ENCODE data around the gene LRRC51.

DNA sequence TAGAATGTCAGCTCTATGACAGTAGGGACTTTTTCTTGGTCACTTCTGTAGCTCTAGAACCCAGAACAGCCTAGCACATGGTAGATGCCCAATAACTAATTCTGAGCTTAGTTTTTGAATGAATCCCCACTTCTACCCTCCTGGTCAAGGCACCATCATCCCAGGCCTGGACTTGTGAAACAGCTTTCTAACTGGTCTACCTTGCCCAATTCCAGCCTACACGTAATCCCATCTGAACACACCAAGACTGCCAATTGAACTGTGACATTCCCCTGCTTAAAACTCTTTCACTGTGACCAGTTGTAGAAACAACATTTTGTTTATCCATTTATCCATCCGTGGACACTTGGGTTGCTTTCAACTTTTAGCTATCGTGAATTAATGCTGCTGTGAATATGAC is 48.7 kb downstream of the LRRC51 start:
- TF ChIP-seq EZH2phosphoT487 (conservative IDR thresholded peaks at IDR 0.05; ENCODE audit: low read length): no peak
- TF ChIP-seq, protein P1, sequence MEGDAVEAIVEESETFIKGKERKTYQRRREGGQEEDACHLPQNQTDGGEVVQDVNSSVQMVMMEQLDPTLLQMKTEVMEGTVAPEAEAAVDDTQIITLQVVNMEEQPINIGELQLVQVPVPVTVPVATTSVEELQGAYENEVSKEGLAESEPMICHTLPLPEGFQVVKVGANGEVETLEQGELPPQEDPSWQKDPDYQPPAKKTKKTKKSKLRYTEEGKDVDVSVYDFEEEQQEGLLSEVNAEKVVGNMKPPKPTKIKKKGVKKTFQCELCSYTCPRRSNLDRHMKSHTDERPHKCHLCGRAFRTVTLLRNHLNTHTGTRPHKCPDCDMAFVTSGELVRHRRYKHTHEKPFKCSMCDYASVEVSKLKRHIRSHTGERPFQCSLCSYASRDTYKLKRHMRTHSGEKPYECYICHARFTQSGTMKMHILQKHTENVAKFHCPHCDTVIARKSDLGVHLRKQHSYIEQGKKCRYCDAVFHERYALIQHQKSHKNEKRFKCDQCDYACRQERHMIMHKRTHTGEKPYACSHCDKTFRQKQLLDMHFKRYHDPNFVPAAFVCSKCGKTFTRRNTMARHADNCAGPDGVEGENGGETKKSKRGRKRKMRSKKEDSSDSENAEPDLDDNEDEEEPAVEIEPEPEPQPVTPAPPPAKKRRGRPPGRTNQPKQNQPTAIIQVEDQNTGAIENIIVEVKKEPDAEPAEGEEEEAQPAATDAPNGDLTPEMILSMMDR (IDR thresholded peaks at IDR 0.05; ENCODE audit: insufficient read depth, low read length, poor library complexity, severe bottlenecking): no peak

Measured in SU-DHL-6 (cell line).